Upper lobe of left lung (tissue), 4 donors: ENCODE measurements around the gene NINJ1.

Experiments
- POLR2A ChIP-seq, 4 donors: fragments of 450-650 bp; IDR thresholded peaks; one replicate each; pipeline ENCODE4 v1.5.1; 2016 to 2017; ENCODE audit warnings: antibody characterized with exemption in 4 of 4, mild to moderate bottlenecking in 2 of 4
- TF ChIP-seq, protein P1 (sequence below), 6 experiments: fragments of 450-650 bp in 4 of 6; fragments of 200-600 bp in 2 of 6; sonication (generic) in 2 of 6; IDR thresholded peaks; one replicate each; pipeline ENCODE4 v1.5.1; 2016 to 2019; ENCODE audit warnings: antibody characterized with exemption in 6 of 6

DNA sequence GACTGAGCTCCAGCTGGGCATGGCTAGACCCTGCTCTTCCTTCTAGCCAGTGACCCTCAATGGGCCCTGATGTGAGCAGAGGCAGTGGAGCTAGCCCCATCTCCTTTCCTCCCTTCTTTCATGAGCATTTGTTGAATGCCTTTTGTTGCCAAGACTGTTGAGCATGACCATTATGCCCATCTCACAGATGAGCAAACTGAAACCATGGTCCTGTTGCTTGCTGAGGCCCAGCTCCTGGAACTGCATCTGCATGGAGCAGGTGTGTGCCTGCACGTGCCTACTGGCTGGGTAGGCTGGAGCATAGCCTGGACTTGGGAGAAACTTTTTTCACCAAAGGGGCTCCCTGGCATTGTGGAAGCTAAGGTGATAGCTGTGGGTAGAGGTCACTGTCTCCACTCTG, 46.9 kb upstream of the NINJ1 start:
- TF ChIP-seq, protein P1, sequence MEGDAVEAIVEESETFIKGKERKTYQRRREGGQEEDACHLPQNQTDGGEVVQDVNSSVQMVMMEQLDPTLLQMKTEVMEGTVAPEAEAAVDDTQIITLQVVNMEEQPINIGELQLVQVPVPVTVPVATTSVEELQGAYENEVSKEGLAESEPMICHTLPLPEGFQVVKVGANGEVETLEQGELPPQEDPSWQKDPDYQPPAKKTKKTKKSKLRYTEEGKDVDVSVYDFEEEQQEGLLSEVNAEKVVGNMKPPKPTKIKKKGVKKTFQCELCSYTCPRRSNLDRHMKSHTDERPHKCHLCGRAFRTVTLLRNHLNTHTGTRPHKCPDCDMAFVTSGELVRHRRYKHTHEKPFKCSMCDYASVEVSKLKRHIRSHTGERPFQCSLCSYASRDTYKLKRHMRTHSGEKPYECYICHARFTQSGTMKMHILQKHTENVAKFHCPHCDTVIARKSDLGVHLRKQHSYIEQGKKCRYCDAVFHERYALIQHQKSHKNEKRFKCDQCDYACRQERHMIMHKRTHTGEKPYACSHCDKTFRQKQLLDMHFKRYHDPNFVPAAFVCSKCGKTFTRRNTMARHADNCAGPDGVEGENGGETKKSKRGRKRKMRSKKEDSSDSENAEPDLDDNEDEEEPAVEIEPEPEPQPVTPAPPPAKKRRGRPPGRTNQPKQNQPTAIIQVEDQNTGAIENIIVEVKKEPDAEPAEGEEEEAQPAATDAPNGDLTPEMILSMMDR (IDR thresholded peaks at IDR 0.05): no peak
- TF ChIP-seq POLR2A (IDR thresholded peaks at IDR 0.05): no peak
